AG09319 (cell line): Measurements from ENCODE around the gene FAM13A.

ENCODE experiments used
- DNase-seq: peaks from one replicate; pipeline ENCODE4 v3.0.0-alpha.2; 2010; ENCODE audit warnings: low read depth; ENCODE audit errors: extremely low read depth
- TF ChIP-seq, protein P1 (sequence below): IDR thresholded peaks from 2 replicates; pipeline ENCODE4 v1.5.1; 2011; ENCODE audit warnings: low read depth, mild to moderate bottlenecking, inconsistent platforms, low read length, moderate library complexity

Gene FAM13A

GRCh38 chr4:88761342-88761741 is 295.6 kb downstream of the FAM13A start:
- DNase-seq, result no peak
- TF ChIP-seq, protein P1, sequence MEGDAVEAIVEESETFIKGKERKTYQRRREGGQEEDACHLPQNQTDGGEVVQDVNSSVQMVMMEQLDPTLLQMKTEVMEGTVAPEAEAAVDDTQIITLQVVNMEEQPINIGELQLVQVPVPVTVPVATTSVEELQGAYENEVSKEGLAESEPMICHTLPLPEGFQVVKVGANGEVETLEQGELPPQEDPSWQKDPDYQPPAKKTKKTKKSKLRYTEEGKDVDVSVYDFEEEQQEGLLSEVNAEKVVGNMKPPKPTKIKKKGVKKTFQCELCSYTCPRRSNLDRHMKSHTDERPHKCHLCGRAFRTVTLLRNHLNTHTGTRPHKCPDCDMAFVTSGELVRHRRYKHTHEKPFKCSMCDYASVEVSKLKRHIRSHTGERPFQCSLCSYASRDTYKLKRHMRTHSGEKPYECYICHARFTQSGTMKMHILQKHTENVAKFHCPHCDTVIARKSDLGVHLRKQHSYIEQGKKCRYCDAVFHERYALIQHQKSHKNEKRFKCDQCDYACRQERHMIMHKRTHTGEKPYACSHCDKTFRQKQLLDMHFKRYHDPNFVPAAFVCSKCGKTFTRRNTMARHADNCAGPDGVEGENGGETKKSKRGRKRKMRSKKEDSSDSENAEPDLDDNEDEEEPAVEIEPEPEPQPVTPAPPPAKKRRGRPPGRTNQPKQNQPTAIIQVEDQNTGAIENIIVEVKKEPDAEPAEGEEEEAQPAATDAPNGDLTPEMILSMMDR, result no peak

- TF ChIP-seq, protein P1, result no peak
These were observed 297.1 kb downstream of the FAM13A start for GRCh38 chr4:88759895-88760290.

DNA sequence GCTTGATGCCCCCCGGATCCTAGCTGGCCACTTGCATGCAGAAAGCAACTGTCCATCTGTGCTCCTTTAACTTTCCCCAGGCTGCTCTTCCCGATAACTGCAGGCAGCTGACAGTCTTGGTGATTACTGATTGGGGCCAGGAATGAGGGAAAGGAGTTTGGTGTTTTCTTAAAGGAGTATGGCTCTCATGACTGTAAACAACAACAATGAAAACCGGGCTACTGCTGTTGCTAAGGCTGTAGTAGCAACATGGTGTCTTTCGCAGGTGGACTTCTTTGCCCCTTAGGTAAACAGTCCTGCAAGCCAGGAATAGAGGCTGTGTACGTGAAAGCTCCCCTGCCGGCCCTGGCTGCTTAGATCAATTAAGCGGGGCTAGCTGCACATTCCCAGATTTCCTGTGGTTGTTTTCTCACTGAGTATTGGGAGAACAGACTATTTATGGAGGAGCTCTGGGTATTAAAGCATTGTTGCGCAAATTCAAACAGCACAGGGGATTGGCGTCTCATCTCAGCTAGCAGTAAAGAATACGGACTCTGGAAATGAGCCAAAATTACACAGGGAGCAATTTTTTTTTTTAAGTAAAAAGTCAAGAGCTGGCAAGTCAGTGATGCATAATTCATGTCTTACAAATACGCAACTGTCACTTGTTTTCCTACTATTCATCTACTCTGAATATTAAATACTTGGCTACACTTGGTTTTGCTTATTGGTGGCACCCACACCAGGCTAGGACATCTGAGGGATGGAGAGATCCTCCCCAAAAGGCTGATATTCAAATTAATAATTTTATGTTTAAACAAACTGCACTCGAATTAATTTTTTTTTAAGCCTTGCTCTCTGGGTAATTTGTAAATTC is 297.7 kb downstream of the FAM13A start:
- TF ChIP-seq, protein P1, result no peak
- no peak for DNase-seq

More at GRCh38 chr4:88759895-88760290, 297.1 kb downstream of the FAM13A start:
- no peak for DNase-seq

DNA sequence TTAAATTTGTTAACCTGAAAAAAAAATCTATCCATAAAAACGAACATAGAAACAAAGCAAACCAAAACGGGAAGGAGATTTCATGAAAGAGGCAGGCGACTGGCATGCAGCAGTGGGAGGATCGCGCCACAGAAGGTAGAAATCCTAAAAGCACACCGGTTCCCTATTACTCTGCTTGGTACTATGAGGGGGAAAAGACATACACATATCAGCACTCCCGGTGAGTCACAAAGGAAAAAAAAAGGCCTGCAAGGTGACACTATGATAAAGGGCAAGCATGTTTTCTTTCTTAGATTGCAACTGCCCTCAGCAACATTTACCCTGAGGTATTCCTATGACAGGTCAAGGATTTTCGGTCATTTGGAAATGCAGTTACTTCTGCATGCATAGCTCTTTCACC is 298.7 kb downstream of the FAM13A start:
- TF ChIP-seq, protein P1, result no peak
- DNase-seq, result no peak

GRCh38 chr4:88757776-88758175 is 299.2 kb downstream of the FAM13A start:
- no peak for DNase-seq
- TF ChIP-seq, protein P1, result no peak

- DNase-seq, result no peak
- TF ChIP-seq, protein P1, result no peak
These were observed 299.9 kb downstream of the FAM13A start for GRCh38 chr4:88757067-88757466.

DNA sequence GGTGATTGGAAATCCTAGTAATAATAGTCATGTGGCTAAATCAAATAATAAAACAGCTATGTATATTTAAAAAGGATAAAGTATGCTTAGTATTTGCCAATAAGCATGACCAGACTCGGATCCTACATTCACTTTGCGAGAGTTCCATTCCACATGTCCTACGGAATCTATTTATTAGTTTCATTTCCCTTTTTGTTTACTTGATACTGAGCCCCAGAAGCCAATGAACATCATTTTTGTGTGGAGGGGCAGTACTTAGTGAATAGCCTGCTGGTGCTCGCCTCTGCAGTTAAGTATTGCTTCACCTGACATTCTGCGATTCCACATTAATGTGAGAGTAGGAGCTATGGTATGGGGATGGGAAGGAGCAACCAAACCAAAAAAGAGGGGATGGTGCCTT is 300.8 kb downstream of the FAM13A start:
- DNase-seq, result no peak
- TF ChIP-seq, protein P1, result no peak
